HEK293 (cell line): ENCODE data around the gene SLC2A6.

Source experiments
- CTCF ChIA-PET: fragments of 350-600 bp; formaldehyde crosslinking; extraction: SDS; loops from one replicate; lab custom pipeline; 2021; ENCODE audit warnings: antibody characterized with exemption; lab: Yijun Ruan, JAX
- POLR2A ChIA-PET: fragments of 300-600 bp; formaldehyde crosslinking; extraction: SDS; loops from one replicate; lab custom pipeline; 2020; ENCODE audit warnings: antibody characterized with exemption, inconsistent platforms; lab: Yijun Ruan, JAX
- H3K27ac ChIP-seq: fragments of 200-500 bp; sonication (Bioruptor generic); 2 replicates; pipeline ENCODE4 v1.5.1; 2014; ENCODE audit warnings: low read depth, low read length, control low read depth, inconsistent platforms; ENCODE audit errors: extremely low read depth
- H3K36me3 ChIP-seq, 2 experiments: fragments of 200-500 bp in 1 of 2; sonication (Bioruptor generic) in 1 of 2; 1 replicate in 1 of 2; 2 replicates in 1 of 2; pipeline ENCODE4 v1.5.1; 2014 to 2017; ENCODE audit warnings: inconsistent platforms in 2 of 2, low read length in 2 of 2; ENCODE audit not compliant: control insufficient read depth in 2 of 2, insufficient read depth in 1 of 2
- H3K4me1 ChIP-seq: fragments of 200-500 bp; sonication (Bioruptor generic); 2 replicates; pipeline ENCODE4 v1.5.1; 2014; ENCODE audit warnings: mild to moderate bottlenecking, low read length, inconsistent platforms; ENCODE audit not compliant: control insufficient read depth, insufficient read depth
- H3K4me3 ChIP-seq: 2 replicates; pipeline ENCODE4 v1.5.1; 2011; ENCODE audit warnings: low read depth, mild to moderate bottlenecking, control low read depth, low read length, moderate library complexity
- H3K9me3 ChIP-seq: fragments of 200-500 bp; sonication (Bioruptor generic); 2 replicates; pipeline ENCODE4 v1.5.1; 2014; ENCODE audit warnings: low read depth, low read length, inconsistent platforms; ENCODE audit not compliant: control insufficient read depth, insufficient read depth
- CTCF ChIP-seq: fragments of 450-650 bp; formaldehyde crosslinking; IDR thresholded peaks from 2 replicates; pipeline ENCODE4 v1.5.1; 2016; ENCODE audit warnings: missing biosample characterization, missing genetic modification characterization
- GLI2 ChIP-seq: fragments of 450-650 bp; formaldehyde crosslinking; IDR thresholded peaks from 2 replicates; pipeline ENCODE4; 2017; ENCODE audit warnings: missing biosample characterization, missing genetic modification characterization, low read depth, borderline replicate concordance
- OVOL3 ChIP-seq: fragments of 450-650 bp; formaldehyde crosslinking; IDR thresholded peaks from 2 replicates; pipeline ENCODE4 v1.5.1; 2016; ENCODE audit warnings: missing biosample characterization, missing genetic modification characterization
- PRDM4 ChIP-seq: fragments of 450-650 bp; formaldehyde crosslinking; IDR thresholded peaks from 2 replicates; pipeline ENCODE4 v1.5.1; 2017; ENCODE audit warnings: missing biosample characterization, missing genetic modification characterization
- SP2 ChIP-seq: fragments of 450-650 bp; formaldehyde crosslinking; IDR thresholded peaks from 2 replicates; pipeline ENCODE4 v1.5.1; 2016; ENCODE audit warnings: missing biosample characterization, missing genetic modification characterization
- ZBTB17 ChIP-seq: fragments of 450-650 bp; formaldehyde crosslinking; IDR thresholded peaks from 2 replicates; pipeline ENCODE4 v1.5.1; 2016; ENCODE audit warnings: missing biosample characterization, missing genetic modification characterization
- ZBTB44 ChIP-seq: fragments of 450-650 bp; IDR thresholded peaks from 2 replicates; pipeline ENCODE4 v1.5.1; 2018; ENCODE audit warnings: missing biosample characterization, mild to moderate bottlenecking, missing genetic modification characterization
- ZNF133 ChIP-seq: fragments of 450-650 bp; formaldehyde crosslinking; IDR thresholded peaks from 2 replicates; pipeline ENCODE4 v1.5.1; 2016; ENCODE audit warnings: missing biosample characterization, missing genetic modification characterization
- ZNF184 ChIP-seq: fragments of 450-650 bp; IDR thresholded peaks from 2 replicates; pipeline ENCODE4 v1.5.1; 2018; ENCODE audit warnings: missing biosample characterization, mild to moderate bottlenecking, missing genetic modification characterization
- ZNF350 ChIP-seq: fragments of 450-650 bp; formaldehyde crosslinking; IDR thresholded peaks from 2 replicates; pipeline ENCODE4 v1.5.0; 2017; ENCODE audit warnings: missing biosample characterization, mild to moderate bottlenecking, missing genetic modification characterization
- ZNF48 ChIP-seq: fragments of 450-650 bp; formaldehyde crosslinking; IDR thresholded peaks from 2 replicates; pipeline ENCODE4 v1.5.1; 2016; ENCODE audit warnings: missing biosample characterization, missing genetic modification characterization
- ZNF544 ChIP-seq: fragments of 450-650 bp; formaldehyde crosslinking; IDR thresholded peaks from 2 replicates; pipeline ENCODE4 v1.5.0; 2017; ENCODE audit warnings: missing biosample characterization, missing genetic modification characterization
- ZNF561 ChIP-seq: fragments of 450-650 bp; IDR thresholded peaks from 2 replicates; pipeline ENCODE4 v1.5.1; 2018; ENCODE audit warnings: missing biosample characterization, missing genetic modification characterization, borderline replicate concordance
- ZNF610 ChIP-seq: fragments of 450-650 bp; formaldehyde crosslinking; IDR thresholded peaks from 2 replicates; pipeline ENCODE4 v1.5.1; 2016; ENCODE audit warnings: missing biosample characterization, missing genetic modification characterization, borderline replicate concordance
- ZNF645 ChIP-seq: fragments of 450-650 bp; formaldehyde crosslinking; IDR thresholded peaks from 2 replicates; pipeline ENCODE4; 2016; ENCODE audit warnings: missing biosample characterization, missing genetic modification characterization
- ZNF658 ChIP-seq: fragments of 450-650 bp; formaldehyde crosslinking; IDR thresholded peaks from 2 replicates; pipeline ENCODE4; 2016; ENCODE audit warnings: missing biosample characterization, missing genetic modification characterization
- ZNF677 ChIP-seq: fragments of 450-650 bp; IDR thresholded peaks from 2 replicates; pipeline ENCODE4 v1.5.0; 2018; ENCODE audit warnings: missing biosample characterization, mild to moderate bottlenecking, missing genetic modification characterization, moderate library complexity
- ZNF785 ChIP-seq: fragments of 450-650 bp; formaldehyde crosslinking; IDR thresholded peaks from 2 replicates; pipeline ENCODE4 v1.5.1; 2016; ENCODE audit warnings: missing biosample characterization, missing genetic modification characterization
- ZSCAN16 ChIP-seq: fragments of 450-650 bp; formaldehyde crosslinking; IDR thresholded peaks from 2 replicates; pipeline ENCODE4 v1.5.1; 2016; ENCODE audit warnings: missing biosample characterization, missing genetic modification characterization

SLC2A6 gene

GRCh38 chr9:133468374-133468773 lies 10.5 kb downstream of the SLC2A6 start:
- Histone ChIP-seq H3K36me3 (peaks cover 0 to 19% of the 10 kb centered on the region in 2 experiments; a peak in 1 of 3 replicates), H3K27ac (no peak overlapping the region), H3K4me3 (no peak overlapping the region), H3K4me1 (no peaks in the 10 kb centered on the region), H3K9me3 (no peaks in the 10 kb centered on the region)
- ChIA-PET POLR2A (interaction anchor here (1.1 to 2.4 kb wide), 3 partner anchors 9 to 11 kb away, joined by 4 to 12 read pairs (median 12); partner anchors contain the start of genes CACFD1 and SLC2A6), CTCF (no interaction called here)
- TF ChIP-seq ZNF184 (tag by site-specific recombination) (no peak), ZNF610 (tag by site-specific recombination) (no peak), OVOL3 (no peak)

GRCh38 chr9:133467101-133467500 lies 11.8 kb downstream of the SLC2A6 start:
- TF ChIP-seq ZNF133 (tag by site-specific recombination) (no peak), ZNF544 (tag by site-specific recombination) (no peak), ZNF561 (tag by site-specific recombination) (no peak)
- TF ChIP-seq, all 188 proteins: peak for 0
- CTCF ChIA-PET, result no interaction called here
- no peaks in the 10 kb centered on the region for H3K9me3 ChIP-seq
- no peak overlapping the region for H3K4me3 ChIP-seq
- H3K27ac ChIP-seq, result no peak overlapping the region
- peaks cover 0 to 14% of the 10 kb centered on the region in 2 experiments; a peak in 1 of 3 replicates for H3K36me3 ChIP-seq
- H3K4me1 ChIP-seq, result no peaks in the 10 kb centered on the region
- POLR2A ChIA-PET, result no interaction called here

DNA sequence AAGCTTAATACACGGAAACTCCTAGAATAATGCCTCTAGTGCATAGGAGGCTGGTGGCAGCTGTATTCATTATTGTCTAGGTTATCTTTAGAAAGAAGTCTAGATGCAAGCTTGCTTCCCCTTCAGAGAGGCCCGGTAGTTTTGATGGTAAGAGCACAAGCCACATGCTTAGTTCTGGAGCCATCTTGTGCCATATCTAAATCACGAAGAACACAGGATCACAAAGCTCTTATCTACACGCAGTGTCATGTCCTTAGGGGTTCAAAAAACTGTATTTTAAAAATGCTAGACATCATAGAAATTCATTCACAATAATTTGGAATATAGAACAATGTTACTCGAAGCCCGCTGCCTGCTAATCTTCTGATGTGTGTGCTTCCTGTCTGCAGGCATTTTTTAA lies 12.9 kb downstream of the SLC2A6 start:
- no peak overlapping the region for H3K27ac ChIP-seq
- TF ChIP-seq GLI2 (tag by site-specific recombination) (no peak), PRDM4 (tag by site-specific recombination) (no peak), SP2 (tag by site-specific recombination) (no peak), ZNF350 (tag by site-specific recombination) (no peak), ZNF48 (tag by site-specific recombination) (no peak), CTCF (tag by site-specific recombination) (no peak), ZNF677 (tag by site-specific recombination) (no peak), ZNF785 (no peak), ZNF610 (tag by site-specific recombination) (no peak), ZSCAN16 (tag by site-specific recombination) (no peak), ZNF658 (tag by site-specific recombination) (no peak), ZNF645 (tag by site-specific recombination) (no peak), ZBTB44 (no peak), ZBTB17 (tag by site-specific recombination) (no peak)
- peaks cover 0 to 8% of the 10 kb centered on the region in 2 experiments; a peak in 1 of 3 replicates for H3K36me3 ChIP-seq
- POLR2A ChIA-PET, result no interaction called here
- no peak overlapping the region for H3K4me3 ChIP-seq
- no peaks in the 10 kb centered on the region for H3K9me3 ChIP-seq
- no peaks in the 10 kb centered on the region for H3K4me1 ChIP-seq
- CTCF ChIA-PET, result interaction anchor here (1.7 kb wide), 1 partner anchor 20 kb away, joined by 5 read pairs; no protein-coding TSS in a partner anchor
